NCI-H748 (cell line): ENCODE measurements around the gene EIF4B.
A peak's percentile ranks its signal among the peaks of the same experiment; 100 is the strongest.
"Not testable (repeated sequence)": the region's sequence is repeated elsewhere in the genome, so short reads cannot be mapped to it uniquely, and the experiment has no call there.

Experiments used
- DNase-seq: peaks from one replicate; lab custom pipeline; 2025; ENCODE audit not compliant: unreplicated experiment; lab: John Stamatoyannopoulos, UW

The EIF4B gene, protein sequence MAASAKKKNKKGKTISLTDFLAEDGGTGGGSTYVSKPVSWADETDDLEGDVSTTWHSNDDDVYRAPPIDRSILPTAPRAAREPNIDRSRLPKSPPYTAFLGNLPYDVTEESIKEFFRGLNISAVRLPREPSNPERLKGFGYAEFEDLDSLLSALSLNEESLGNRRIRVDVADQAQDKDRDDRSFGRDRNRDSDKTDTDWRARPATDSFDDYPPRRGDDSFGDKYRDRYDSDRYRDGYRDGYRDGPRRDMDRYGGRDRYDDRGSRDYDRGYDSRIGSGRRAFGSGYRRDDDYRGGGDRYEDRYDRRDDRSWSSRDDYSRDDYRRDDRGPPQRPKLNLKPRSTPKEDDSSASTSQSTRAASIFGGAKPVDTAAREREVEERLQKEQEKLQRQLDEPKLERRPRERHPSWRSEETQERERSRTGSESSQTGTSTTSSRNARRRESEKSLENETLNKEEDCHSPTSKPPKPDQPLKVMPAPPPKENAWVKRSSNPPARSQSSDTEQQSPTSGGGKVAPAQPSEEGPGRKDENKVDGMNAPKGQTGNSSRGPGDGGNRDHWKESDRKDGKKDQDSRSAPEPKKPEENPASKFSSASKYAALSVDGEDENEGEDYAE

GRCh38 chr12:53005986-53006809, at the start of gene EIF4B:
Gene EIF4B (plus strand): TSS chr12:53006456. CDS start chr12:53006484, 28 bp downstream.
- DNase-seq, result peak; percentile 100

- DNase-seq, result peak; percentile 43
Measured at GRCh38 chr12:52956987-52957386, 49.3 kb upstream of the EIF4B start.

DNA sequence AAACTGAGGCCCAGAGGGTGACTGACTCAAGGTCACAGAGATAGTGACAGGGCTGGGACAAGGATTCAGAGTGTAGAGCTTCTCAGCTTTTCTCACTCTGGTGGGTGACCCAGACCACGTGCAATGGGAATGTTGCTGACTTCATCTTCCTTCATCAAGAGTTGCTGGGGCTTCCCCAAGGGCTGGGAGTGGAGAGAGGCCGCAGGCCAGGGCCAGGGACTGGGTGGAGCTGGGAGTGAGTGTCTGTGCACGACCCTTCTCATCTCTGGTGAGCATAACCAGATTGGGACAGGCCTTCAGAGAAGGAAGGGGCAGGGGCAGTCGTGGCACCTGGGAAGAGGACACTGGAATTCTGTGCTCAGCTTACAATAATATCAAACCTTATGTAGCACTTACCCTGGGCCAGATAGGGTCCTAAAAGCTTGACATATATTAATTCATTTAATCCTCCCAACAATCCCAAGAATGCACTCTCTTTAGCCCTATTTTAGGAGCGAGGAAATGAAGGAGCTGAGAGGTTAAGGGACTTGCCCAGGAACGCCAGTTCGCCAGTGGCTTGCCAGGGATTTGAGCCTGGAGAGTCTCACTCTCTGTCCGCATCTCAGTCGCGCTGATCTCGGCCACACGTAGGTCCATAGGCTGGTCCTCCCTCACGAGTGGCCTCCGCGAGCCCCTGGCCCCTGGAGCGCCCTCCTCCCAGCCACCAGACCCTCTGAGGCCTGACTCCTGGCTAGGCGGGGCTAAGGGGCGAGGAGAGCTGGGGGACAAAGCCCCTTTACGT, 41.5 kb upstream of the EIF4B start:
- DNase-seq, result no peak

DNA sequence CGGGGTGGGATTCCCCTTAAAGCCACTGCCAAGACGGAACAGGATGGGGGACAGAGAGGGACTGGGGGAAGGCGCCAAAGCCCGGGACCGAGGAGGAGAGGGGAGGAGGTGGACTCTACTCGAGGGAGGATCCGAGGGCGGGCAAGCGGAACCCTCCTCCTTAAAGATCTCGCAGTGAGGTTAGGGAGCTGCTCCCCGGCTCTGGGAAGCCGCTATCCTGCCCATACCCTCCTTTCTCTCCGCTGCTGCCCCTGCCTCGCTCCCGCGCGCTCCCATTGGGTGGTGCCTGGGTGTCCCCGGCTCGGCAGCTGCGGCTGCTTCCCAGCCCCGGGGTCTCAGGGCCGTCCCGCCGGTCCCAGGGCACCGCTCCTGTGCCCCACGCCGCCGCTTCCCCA, 40.9 kb upstream of the EIF4B start:
- DNase-seq, result no peak

DNA sequence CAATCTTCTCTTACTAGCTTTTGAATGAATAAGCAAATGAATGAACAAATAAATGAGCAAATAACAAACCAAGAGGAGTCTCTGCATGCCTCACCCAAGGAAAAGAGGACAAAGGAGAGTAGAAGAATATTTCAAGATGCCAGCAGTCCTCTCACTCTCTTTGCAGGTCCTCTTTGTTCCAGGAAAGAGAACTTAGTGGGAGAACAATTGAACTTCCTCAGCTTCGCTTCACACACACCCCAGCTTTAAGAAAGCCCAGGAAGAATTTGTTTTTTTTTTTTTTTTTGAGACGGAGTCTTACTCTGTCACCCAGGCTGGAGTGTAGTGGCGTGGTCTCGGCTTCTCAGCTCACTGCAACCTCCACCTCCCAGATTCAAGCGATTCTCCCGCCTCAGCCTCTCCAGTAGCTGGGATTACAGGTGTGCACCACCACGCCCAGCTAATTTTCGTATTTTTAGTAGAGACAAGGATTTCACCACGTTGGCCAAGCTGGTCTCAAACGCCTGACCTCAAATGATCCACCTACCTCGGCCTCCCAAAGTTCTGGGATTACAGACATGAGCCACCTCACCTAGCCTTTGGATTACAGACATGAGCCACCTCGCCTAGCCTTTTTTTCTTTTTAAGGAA, 37.0 kb upstream of the EIF4B start:
- no peak for DNase-seq

DNA sequence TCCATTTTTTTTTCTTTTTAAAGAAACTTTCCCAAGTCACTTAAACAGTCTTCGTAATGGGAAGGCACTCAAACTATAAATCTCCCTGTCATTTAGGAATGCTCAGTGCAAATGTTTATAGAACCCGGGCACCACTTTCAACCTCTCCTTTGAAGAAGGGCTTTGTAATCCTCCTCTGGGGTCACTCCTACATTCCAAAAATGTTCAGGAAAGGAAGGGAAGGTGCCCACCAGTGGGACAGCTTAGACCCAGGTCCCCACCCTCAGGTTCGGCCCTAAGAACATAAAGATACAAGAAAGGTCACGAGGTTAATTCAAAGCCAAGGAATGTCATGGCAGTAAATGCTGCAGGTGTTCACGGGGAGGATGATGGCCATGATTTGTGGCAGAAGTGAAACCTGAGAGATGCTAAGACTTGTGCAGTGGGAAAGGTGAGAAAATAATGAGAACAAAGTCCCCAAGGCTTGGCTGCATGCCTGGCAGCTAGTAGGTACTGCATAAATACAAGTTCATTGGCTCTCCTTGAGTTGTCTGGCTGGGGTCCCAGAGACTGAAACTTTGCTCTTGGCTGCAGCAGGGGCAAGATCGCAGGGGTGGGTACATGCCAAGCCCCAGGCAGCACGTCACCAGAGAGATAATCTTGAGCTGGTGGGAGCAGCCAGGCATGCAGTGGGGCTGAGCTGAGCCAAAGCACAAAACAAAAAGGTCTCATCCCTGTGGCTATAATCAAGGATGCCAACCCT, 36.3 kb upstream of the EIF4B start:
- DNase-seq, result peak; percentile 14

GRCh38 chr12:52971679-52972329, 34.5 kb upstream of the EIF4B start:
- DNase-seq, result no peak

GRCh38 chr12:52975204-52975603, 31.1 kb upstream of the EIF4B start:
- no peak for DNase-seq

- peak; percentile 33 for DNase-seq
Measured at GRCh38 chr12:52975820-52976573, 30.3 kb upstream of the EIF4B start.

- no peak for DNase-seq
Measured at GRCh38 chr12:52976574-52977071, 29.6 kb upstream of the EIF4B start.

GRCh38 chr12:52977170-52977569, 29.1 kb upstream of the EIF4B start:
- no peak for DNase-seq

GRCh38 chr12:52980096-52980649, 26.1 kb upstream of the EIF4B start:
- DNase-seq, result no peak

DNA sequence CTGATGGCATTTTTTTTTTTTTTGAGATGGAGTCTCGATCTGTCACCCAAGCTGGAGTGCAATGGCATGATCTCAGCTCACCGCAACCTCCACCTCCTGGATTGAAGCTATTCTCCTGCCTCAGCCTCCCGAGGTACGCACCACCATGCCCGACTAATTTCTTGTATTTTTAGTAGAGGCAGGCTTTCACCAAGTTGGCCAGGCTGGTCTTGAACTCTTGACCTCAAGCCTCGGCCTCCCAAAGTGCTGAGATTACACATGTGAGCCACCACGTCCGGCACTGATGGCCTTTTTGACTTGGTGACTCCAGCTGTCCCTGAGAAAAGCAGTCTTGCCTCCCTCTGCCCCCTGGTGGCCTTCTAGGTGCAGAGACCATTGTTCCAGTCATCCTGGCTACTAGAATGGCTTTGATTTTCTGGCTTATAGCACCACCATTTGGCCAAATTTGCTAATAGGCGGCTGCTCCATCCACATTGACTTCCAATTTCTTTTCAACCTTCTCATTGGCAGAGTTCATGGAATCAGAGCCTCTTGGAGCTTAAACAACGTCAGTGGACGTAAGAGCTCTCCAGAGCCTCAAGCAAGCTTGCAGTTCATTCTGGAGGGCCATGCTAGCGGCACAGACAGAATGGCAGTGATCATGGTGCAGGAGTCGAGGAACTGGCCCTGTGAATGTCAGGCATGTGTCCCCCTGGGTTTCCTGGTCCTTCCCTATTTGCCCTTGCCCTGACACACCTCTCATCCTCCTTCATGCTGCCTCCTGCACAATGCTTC, 25.4 kb upstream of the EIF4B start:
- DNase-seq, result peak; percentile 90

DNA sequence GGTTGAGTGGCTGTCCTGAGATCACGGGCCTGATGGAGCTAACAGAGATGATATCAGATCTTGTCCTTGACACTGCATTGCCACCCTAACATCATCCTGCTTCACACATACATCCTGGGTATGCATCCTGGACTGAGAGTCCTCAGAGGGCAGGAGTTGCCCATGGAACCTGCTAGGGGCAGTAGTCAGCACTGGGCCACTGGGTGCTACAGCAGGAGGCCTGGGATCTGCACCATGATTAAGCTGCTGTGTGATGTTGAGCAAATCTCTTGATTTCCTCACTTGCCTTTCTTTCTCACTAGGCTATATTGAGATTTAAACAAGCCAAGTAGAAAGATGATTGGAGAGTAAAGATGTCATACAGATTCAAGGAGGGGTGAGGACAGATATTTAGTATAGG, 22.1 kb upstream of the EIF4B start:
- no peak for DNase-seq

GRCh38 chr12:52988898-52989297, 17.4 kb upstream of the EIF4B start:
- DNase-seq, result no peak

GRCh38 chr12:52990206-52990605, 16.1 kb upstream of the EIF4B start:
- DNase-seq, result no peak

GRCh38 chr12:52992240-52992639, 14.0 kb upstream of the EIF4B start:
- not testable (repeated sequence) for DNase-seq
